Left ventricle myocardium inferior (tissue), 1 donor: ENCODE results near the gene PLS1. TPM values are rescaled to one million over a fixed set of nuclear protein-coding genes. Genes with fewer than 3 reads are reported as not detected.
A peak's percentile ranks its signal among the peaks of the same experiment; 100 is the strongest.
"Not testable (repeated sequence)": the region's sequence is repeated elsewhere in the genome, so short reads cannot be mapped to it uniquely, and the experiment has no call there.

ENCODE experiments used
- DNase-seq: peaks from one replicate; pipeline ENCODE4 v3.0.0-alpha.2; 2020
- H3K27ac ChIP-seq: fragments of 200-600 bp; replicated peaks from 2 replicates; pipeline ENCODE4 v1.8.0; 2021
- H3K27me3 ChIP-seq: fragments of 200-600 bp; 2 replicates; pipeline ENCODE4 v1.8.0; 2021; ENCODE audit warnings: low read depth
- H3K36me3 ChIP-seq: fragments of 200-600 bp; 2 replicates; pipeline ENCODE4 v1.8.0; 2021
- H3K4me1 ChIP-seq: fragments of 200-600 bp; 2 replicates; pipeline ENCODE4 v1.8.0; 2021
- H3K4me3 ChIP-seq: fragments of 200-600 bp; 2 replicates; pipeline ENCODE4 v1.8.0; 2021; ENCODE audit warnings: mild to moderate bottlenecking, moderate library complexity
- H3K9me3 ChIP-seq: fragments of 200-600 bp; replicated peaks from 2 replicates; pipeline ENCODE4 v1.8.0; 2021
- intact Hi-C: fragments of 100-400 bp; cut with micrococcal nuclease; formaldehyde crosslinking; loops from one replicate; pipeline ENCODE4 v1.11.0; 2022
- total RNA-seq: library from RNA; stranded (reverse); fragmentation: NEBNext Ultra II Directional; extraction: Animal tissue kit (Norgen Biotek cat#: 25700); gene quantifications from one replicate; pipeline ENCODE4 v1.2.1, GENCODE V29; 2021
- TF ChIP-seq, protein P1 (sequence below): fragments of 200-600 bp; IDR thresholded peaks from 2 replicates; pipeline ENCODE4 v1.8.0; 2021; ENCODE audit warnings: antibody characterized with exemption, mild to moderate bottlenecking, borderline replicate concordance
- donor health status: DM: no; HTN: yes; CAD: no; lungs with severe emphysema.

PLS1 gene
- total RNA-seq, 1 donor from 2014 or later: 2.6 TPM

DNA sequence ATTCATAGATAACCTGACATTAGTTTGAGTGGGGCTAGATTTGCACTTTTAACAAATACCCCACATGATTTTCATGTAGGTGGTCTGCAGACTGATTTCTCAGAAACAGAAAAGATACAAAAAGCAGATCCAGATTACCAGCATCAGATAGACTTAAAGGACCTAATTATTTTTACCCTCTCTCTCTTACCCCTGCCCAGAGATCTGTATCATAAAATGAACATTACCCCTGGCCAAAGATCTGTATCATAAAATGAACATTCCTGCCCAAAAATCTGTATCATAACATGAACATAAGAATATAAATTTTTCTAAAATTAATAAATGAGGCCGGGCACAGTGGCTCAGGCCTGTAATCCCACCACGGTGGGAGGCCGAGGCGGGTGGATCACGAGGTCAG lies 113.0 kb downstream of the PLS1 start:
- Histone ChIP-seq H3K4me1 (no peaks in the 10 kb centered on the region), H3K27me3 (no peaks in the 10 kb centered on the region), H3K27ac (no peak overlapping the region), H3K9me3 (no peaks in the 10 kb centered on the region), H3K36me3 (no peaks in the 10 kb centered on the region), H3K4me3 (no peak overlapping the region)
- no peak for DNase-seq
- intact Hi-C loops: no loop called here
- TF ChIP-seq, protein P1, sequence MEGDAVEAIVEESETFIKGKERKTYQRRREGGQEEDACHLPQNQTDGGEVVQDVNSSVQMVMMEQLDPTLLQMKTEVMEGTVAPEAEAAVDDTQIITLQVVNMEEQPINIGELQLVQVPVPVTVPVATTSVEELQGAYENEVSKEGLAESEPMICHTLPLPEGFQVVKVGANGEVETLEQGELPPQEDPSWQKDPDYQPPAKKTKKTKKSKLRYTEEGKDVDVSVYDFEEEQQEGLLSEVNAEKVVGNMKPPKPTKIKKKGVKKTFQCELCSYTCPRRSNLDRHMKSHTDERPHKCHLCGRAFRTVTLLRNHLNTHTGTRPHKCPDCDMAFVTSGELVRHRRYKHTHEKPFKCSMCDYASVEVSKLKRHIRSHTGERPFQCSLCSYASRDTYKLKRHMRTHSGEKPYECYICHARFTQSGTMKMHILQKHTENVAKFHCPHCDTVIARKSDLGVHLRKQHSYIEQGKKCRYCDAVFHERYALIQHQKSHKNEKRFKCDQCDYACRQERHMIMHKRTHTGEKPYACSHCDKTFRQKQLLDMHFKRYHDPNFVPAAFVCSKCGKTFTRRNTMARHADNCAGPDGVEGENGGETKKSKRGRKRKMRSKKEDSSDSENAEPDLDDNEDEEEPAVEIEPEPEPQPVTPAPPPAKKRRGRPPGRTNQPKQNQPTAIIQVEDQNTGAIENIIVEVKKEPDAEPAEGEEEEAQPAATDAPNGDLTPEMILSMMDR: no peak

DNA sequence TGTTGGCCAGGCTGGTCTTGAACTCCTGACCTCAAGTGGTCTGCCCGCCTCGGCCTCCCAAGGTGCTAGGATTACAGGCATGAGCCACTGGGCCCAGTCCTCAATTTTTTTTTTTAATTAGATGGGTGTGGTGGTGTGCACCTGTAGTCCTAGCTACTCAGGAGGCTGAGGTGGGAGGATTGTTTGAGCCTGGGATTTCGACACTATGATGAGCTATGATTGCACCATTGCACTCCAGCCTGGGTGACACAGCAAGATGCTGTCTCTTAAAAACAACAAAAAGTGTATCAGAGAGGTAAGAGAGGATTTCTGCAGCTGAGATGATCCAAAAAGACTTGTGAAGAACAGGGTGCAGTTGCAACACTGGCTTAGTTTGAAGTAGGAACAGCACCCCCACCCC lies 118.7 kb downstream of the PLS1 start:
- H3K4me1 ChIP-seq, DNase-seq, intact Hi-C loops, H3K36me3 ChIP-seq, H3K27me3 ChIP-seq, H3K4me3 ChIP-seq, H3K9me3 ChIP-seq, H3K27ac ChIP-seq: not testable (repeated sequence)

DNA sequence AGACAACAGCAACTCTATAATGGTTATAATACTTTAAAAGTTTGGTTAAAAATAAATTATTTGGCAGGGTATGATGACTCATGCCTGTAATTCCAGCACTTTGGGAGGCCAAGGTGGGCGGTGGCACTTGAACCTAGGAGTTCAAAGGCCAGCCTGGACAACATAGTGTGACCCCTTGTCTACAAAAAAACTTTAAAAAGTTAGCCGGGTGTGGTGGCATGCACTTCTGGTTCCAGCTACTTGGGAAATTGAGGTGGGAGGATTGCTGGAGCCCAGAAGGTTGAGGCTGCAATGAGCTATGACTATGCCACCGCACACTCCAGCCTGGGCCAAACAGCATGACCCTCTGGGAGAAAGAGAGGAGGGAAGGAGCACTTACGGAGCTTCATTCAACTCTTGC lies 119.9 kb downstream of the PLS1 start:
- TF ChIP-seq, protein P1: no peak
- no peaks in the 10 kb centered on the region for H3K36me3 ChIP-seq
- no peaks in the 10 kb centered on the region for H3K27me3 ChIP-seq
- H3K4me3 ChIP-seq: no peak overlapping the region
- intact Hi-C loops: no loop called here
- H3K9me3 ChIP-seq: no peaks in the 10 kb centered on the region
- no peak for DNase-seq
- no peaks in the 10 kb centered on the region for H3K4me1 ChIP-seq
- H3K27ac ChIP-seq: no peak overlapping the region

DNA sequence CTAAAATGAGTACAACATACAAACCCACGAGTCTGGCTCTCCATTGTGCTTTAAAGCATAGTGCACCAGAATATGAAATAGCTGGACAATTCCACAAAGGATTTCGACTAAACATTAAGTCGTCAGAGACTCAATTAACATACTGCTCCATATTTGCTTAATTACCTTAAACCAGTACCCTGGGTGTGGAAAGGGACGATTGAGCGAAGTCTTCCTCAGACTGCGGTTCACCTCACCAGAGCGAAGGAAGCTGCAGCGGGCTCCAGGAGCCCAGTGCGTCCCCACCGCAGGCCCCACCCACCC lies 127.4 kb downstream of the PLS1 start:
- no peaks in the 10 kb centered on the region for H3K36me3 ChIP-seq
- H3K27ac ChIP-seq: peak overlapping the region; percentile 98
- peaks cover 25% of the 10 kb centered on the region for H3K4me1 ChIP-seq
- intact Hi-C loops: no loop called here
- H3K4me3 ChIP-seq: peak overlapping the region; percentile 86
- TF ChIP-seq, protein P1: no peak
- no peaks in the 10 kb centered on the region for H3K27me3 ChIP-seq
- H3K9me3 ChIP-seq: no peaks in the 10 kb centered on the region
- DNase-seq: no peak

DNA sequence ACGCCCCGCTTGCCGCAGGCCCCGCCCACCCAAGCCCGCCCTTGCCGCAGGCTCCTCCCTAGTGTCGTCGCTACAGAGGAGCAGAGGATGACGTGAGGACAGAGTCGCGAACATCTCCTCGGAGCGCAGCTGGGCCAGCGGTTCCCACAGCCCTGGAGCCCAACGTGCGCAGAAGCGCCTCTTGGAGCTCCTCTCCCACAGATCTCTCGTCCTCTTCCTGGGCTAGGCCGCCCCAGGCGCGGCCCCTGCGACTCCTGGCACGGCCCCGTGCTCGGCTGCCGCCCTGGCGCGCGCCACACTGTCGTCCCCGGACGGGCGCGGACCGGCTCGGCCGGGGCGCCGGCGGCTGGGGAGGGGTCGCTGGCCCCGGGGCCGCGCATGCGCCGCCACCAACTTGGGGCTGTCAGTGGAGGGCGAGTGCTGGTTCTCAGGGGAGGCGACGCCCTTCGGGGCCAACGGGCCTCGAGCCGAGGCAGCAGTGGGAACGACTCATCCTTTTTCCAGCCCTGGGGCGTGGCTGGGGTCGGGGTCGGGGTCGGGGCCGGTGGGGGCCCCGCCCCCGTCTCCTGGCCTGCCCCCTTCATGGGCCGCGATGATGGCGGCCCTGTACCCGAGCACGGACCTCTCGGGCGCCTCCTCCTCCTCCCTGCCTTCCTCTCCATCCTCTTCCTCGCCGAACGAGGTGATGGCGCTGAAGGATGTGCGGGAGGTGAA lies 127.9 kb downstream of the PLS1 start, which contains the start of gene TRPC1:
TRPC1 (plus strand) TSS at position 67 of the 714 bp plus-strand sequence; CDS start at position 593, 526 bp downstream.
- Histone ChIP-seq H3K4me1 (peaks cover 25% of the 10 kb centered on the region), H3K9me3 (no peaks in the 10 kb centered on the region), H3K36me3 (no peaks in the 10 kb centered on the region), H3K27me3 (no peaks in the 10 kb centered on the region), H3K27ac (peak within 1 kb of the TSS; percentile 98), H3K4me3 (peak within 1 kb of the TSS; percentile 86)
- peak; percentile 72 for DNase-seq
- intact Hi-C loops: no loop called here
- TF ChIP-seq, protein P1: no peak

DNA sequence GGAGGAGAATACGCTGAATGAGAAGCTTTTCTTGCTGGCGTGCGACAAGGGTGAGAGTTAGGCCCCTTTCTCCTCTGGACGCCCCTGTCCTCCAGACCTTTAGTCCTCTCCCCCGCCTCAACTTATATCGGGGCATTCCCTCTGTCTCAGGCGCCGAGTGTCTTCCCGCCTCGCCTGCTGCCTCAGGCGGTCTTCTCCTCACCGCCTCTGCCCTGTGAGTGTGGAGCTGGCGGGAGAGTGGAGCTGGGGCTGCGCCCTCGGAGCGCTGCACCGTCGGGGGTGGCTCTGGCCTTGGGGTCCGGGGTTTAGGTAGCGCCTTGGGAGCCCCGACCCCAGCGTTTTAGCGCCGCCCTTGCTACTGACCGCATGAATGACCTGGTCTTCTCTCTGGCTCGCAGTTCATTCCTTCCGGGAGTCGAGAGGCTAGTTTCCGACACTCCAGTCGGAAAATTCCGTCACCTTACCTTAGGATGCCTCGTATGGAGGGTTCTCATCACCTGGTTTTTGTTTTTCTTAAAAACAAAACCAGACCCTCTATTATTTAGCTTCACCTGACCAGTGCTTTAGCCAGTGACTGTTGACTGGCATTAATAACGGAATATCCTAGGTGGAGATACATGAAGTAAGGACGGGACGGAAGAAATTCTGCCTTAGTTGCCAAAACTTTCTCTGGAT lies 128.6 kb downstream of the PLS1 start:
- no peaks in the 10 kb centered on the region for H3K36me3 ChIP-seq
- intact Hi-C loops: no loop called here
- peak; percentile 39 for DNase-seq

More for the DNA sequence above, 128.6 kb downstream of the PLS1 start:
- Histone ChIP-seq H3K27ac (peak overlapping the region; percentile 98), H3K4me3 (peak overlapping the region; percentile 86), H3K4me1 (peaks cover 25% of the 10 kb centered on the region), H3K27me3 (no peaks in the 10 kb centered on the region), H3K9me3 (no peaks in the 10 kb centered on the region)
- TF ChIP-seq, protein P1: no peak
